Activated CD4-positive, CD25-positive, alpha-beta regulatory T cell treated with anti-CD3 and anti-CD28 coated beads, Interleukin-2, amount 50 U/mL, for 16 hours (primary cell): ENCODE measurements around the gene IL3.

Experiments
- DNase-seq: peaks from one replicate; pipeline ENCODE4 v3.0.0-alpha.2; 2020; ENCODE audit warnings: low read depth, low spot score

Gene IL3

GRCh38 chr5:132060501-132061161, at the start of gene IL3:
Gene IL3 (plus strand): TSS chr5:132060655. CDS start chr5:132060707, 52 bp downstream.
- DNase-seq: no peak

GRCh38 chr5:132010989-132011621, 49.4 kb upstream of the IL3 start:
- no peak for DNase-seq

GRCh38 chr5:132011622-132012343, 48.7 kb upstream of the IL3 start, which contains the start of gene ACSL6:
Gene ACSL6 (minus strand): TSS chr5:132011658. CDS start chr5:132011553, 105 bp downstream.
- no peak for DNase-seq

GRCh38 chr5:132012371-132013005, 48.0 kb upstream of the IL3 start:
- DNase-seq: no peak

- DNase-seq: no peak
Measured at GRCh38 chr5:132013006-132013689, 47.3 kb upstream of the IL3 start.

GRCh38 chr5:132013711-132014110, 46.7 kb upstream of the IL3 start:
- DNase-seq: no peak

GRCh38 chr5:132016721-132017250, 43.7 kb upstream of the IL3 start:
- no peak for DNase-seq

- DNase-seq: no peak
Measured at GRCh38 chr5:132017316-132017715, 43.1 kb upstream of the IL3 start.

GRCh38 chr5:132017738-132018625, 42.5 kb upstream of the IL3 start:
- DNase-seq: no peak

GRCh38 chr5:132019337-132019736, 41.1 kb upstream of the IL3 start:
- DNase-seq: no peak

GRCh38 chr5:132019857-132020555, 40.4 kb upstream of the IL3 start:
- DNase-seq: peak; percentile 42

- DNase-seq: no peak
Measured at GRCh38 chr5:132020568-132021339, 39.7 kb upstream of the IL3 start.

- no peak for DNase-seq
Measured at GRCh38 chr5:132021654-132022053, 38.8 kb upstream of the IL3 start.

- DNase-seq: no peak
Measured at GRCh38 chr5:132022737-132023136, 37.7 kb upstream of the IL3 start.

GRCh38 chr5:132023258-132024116, 37.0 kb upstream of the IL3 start:
- DNase-seq: no peak

GRCh38 chr5:132024117-132024435, 36.4 kb upstream of the IL3 start:
- no peak for DNase-seq

- DNase-seq: no peak
Measured at GRCh38 chr5:132024789-132025402, 35.6 kb upstream of the IL3 start.
